Fibroblast of lung (primary cell): ENCODE measurements around the gene MACF1.

Experiments used
- CTCF ChIP-seq, 2 donors: IDR thresholded peaks in 1 of 2; conservative IDR thresholded peaks in 1 of 2; 1 replicate in 1 of 2; 2 replicates in 1 of 2; pipeline ENCODE4 v1.5.1; 2011 to 2012; ENCODE audit warnings: low read length in 2 of 2, control low read depth in 1 of 2, inconsistent platforms in 1 of 2, low read depth in 1 of 2, mild to moderate bottlenecking in 1 of 2
- EZH2 ChIP-seq: IDR thresholded peaks from 2 replicates; pipeline ENCODE4 v1.5.1; 2012; ENCODE audit warnings: low read length, control low read depth, mild to moderate bottlenecking; ENCODE audit errors: missing control alignments

- TF ChIP-seq CTCF (conservative IDR thresholded peaks at IDR 0.05 in 1 of 2, IDR thresholded peaks at IDR 0.05 in 1 of 2; ENCODE audit: low read depth in 1 of 2, low read length in 2 of 2) (no peak), EZH2 (no peak)
These were observed 87.9 kb downstream of the MACF1 start for GRCh38 chr1:39292401-39292800.
